ENCODE data around the gene S1PR4.

Gene S1PR4

GRCh38 chr19:3229346-3229743, 50.8 kb downstream of the S1PR4 start:
- no peak overlapping the region for H3K27ac ChIP-seq (ENCODE audit: low read depth, low read length)
- no peak overlapping the region for H3K9ac ChIP-seq (ENCODE audit: low read length)
- TF ChIP-seq EZH2phosphoT487 (conservative IDR thresholded peaks at IDR 0.05; ENCODE audit: low read length) (no peak), CTCF (IDR thresholded peaks at IDR 0.05; ENCODE audit: insufficient read depth, low read length, poor library complexity, severe bottlenecking) (no peak)
- H4K20me1 ChIP-seq (ENCODE audit: low read depth, low read length) = no peaks in the 10 kb centered on the region
- no peaks in the 10 kb centered on the region for H3K36me3 ChIP-seq (ENCODE audit: low read length)
- no peaks in the 10 kb centered on the region for H3K79me2 ChIP-seq (ENCODE audit: insufficient read depth, low read length)
- no peaks in the 10 kb centered on the region for H3K9me3 ChIP-seq (ENCODE audit: insufficient read depth, low read length)
- H3K9me2 ChIP-seq (replicated peaks; ENCODE audit: insufficient read depth, low read length) = no peaks in the 10 kb centered on the region
- no peaks in the 10 kb centered on the region for H3K27me3 ChIP-seq (ENCODE audit: low read length)
- no peaks in the 10 kb centered on the region for H3F3A ChIP-seq (ENCODE audit: insufficient read depth)
- no peak overlapping the region for H3K4me3 ChIP-seq (ENCODE audit: insufficient read depth, low read length, poor library complexity, severe bottlenecking)
- H2AFZ ChIP-seq (ENCODE audit: low read depth, low read length, severe bottlenecking) = no peak overlapping the region
- no peak overlapping the region for H3K4me2 ChIP-seq (ENCODE audit: low read depth, low read length, poor library complexity, severe bottlenecking)

Measured in SU-DHL-6 (cell line).